NCI-H1436 treated with DMSO at 0.1 percent for 48 hours (cell line): ENCODE data around the gene COG5.

Source experiments
- DNase-seq: peaks from one replicate; lab custom pipeline; 2025; lab: John Stamatoyannopoulos, UW

The COG5 gene

DNA sequence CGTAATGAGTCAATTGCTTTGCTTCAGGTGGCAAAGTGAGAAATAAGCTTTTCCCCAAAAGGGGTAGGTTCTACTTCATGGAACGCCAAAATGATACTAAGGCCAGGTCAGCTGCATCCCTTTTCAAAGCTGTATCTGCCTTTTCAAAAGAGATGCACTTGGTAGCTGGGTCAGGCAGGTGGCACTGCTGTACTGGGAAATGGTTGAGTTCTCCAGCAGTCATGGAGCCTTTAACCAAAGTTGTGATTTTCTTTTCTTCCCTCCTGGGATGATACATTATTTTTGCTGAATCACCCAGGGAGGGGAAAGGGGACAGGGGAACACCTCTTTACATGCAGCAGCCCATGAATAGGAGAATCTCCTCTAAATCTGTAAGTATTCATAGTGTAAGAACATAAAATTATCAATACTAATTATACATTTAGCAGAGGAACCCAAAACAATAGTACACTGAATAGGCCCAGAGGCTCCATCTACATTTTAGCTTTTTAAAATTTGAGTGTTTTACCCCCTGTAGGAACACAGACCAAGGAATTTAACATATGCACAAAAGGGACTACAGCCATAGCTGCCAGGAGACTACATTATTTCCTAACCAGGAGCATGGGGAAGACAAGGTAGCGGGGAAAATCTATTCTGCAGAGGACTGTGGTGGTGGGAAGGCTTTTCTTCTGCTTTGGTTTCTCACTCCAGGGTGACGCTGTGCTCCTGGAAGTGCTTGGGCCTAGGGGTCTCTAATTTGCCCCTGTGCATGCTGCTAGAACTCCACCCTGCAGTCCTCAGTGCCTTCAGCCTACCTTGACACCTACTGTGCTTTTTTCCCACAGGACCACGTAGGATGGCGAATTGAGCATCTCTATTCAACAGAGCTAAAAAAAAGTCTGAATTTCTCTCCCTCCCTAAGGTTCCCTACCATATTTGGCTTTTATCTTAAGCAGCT lies 100.3 kb downstream of the COG5 start:
- no peak for DNase-seq

DNA sequence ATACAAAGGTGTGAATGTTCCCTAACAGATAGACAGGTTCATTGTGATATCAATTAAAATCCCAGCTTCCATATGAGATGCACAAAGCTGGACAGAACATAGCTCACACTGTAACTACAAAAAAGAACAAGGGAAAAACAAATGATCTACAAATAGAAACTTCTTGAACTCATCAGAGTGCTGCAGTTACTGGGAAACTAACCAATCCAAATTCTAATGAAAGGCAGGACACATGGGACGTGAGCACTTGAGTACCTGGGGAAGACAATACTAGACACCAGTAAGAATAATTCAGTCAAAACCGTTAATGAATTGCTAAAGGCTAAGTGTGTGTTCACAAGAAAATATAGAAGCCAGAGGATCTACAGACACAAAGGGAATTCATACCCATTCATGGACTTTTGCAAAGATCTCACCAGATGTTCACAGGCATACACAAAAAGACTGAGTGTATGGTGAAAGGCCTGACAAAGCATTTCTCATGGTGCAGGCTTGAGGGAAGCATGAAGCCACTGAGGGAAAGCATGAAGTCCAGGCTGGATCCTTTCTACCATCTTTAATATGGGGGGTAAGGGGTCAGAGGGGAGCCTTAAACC lies 101.7 kb downstream of the COG5 start:
- no peak for DNase-seq

DNA sequence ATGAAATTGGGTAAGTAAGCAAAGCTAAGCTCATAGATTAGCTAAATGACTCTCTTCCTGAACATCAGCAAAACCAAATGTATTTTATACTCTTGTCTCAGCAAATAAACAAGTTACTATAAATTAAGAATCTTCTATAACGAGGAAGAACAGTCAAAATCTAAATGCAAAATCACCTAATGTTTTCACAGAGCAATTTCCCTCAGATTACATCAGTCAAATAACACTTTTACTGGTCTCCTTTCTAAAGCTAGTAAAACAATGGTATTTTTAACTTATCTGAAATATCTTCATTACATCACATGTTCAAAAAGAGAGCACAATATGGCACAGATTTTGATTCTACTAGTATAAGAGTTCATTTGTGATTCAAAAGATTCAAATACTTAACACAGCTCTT lies 110.3 kb downstream of the COG5 start:
- DNase-seq, result no peak

DNA sequence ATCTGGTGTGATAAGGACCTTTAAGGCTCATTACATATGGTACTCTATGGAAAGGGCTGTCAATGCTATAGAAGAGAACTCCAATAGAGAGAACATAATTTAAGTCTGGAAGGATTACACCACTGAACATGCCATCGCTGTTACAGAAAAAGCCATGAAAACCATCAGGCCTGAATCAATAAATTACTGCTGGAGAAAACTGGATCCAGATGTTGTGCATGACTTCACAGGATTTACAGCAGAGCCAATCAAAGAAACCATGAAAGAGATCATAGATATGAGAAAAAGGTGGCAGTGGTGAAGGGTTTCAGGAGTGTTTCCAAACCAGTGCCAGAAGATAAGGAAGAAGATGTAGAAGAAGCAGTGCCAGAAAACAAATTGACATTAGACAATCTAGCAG lies 112.8 kb downstream of the COG5 start:
- DNase-seq, result no peak

DNA sequence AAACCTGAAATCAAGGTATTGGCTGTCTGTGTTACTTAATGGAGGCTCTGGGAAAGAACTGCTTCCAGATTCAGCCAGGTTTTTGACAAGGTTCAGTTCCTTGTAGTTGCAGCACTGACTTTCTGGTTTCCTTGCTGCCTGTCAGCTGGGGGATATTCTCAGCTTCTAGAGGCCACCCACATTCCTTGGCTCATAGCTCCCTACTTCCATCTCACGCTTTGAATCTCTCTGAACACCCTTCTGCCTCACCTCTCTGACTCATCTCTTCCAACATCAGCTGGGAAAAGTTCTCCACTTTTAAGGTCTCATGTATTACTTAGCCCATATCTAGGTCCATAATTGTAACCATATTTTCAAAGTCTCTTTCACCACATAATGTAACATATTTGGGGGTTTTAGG lies 116.7 kb downstream of the COG5 start:
- DNase-seq, result no peak

DNA sequence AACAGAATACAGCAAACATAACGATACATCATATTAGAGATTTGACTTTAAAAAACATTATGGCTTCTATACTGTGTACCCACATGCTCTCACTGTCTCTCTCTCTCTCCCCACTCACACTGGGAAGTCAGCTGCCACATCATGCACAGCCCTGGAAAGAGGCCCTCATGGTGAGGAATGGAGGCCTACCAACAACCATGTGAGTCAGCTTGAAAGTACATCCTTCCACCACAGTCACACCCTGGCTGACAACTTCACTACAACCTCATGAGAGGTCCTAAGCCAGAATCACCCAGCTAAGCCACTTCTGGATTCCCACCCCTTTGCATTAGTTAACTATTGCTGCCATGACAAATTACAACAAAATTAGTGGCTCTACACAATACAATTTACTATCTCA lies 117.2 kb downstream of the COG5 start:
- no peak for DNase-seq

DNA sequence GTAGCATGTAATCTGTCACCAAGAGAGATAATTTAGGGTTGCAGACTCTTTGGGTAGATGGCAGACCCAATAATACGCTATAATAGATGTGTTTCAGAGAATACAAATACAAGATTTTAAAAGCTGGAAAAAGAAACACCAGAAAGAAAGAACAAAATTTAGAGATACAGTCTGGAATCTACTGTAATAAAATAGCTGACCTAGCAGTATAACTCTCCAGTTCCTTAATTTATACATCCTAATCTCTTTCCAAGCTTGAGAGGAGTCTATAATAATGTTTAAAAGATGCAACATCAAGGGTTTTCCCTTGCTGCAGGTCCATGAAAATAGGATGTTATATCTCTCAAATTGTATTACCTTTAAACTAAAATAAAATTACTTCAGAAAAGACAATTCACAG lies 121.0 kb downstream of the COG5 start:
- DNase-seq, result no peak

DNA sequence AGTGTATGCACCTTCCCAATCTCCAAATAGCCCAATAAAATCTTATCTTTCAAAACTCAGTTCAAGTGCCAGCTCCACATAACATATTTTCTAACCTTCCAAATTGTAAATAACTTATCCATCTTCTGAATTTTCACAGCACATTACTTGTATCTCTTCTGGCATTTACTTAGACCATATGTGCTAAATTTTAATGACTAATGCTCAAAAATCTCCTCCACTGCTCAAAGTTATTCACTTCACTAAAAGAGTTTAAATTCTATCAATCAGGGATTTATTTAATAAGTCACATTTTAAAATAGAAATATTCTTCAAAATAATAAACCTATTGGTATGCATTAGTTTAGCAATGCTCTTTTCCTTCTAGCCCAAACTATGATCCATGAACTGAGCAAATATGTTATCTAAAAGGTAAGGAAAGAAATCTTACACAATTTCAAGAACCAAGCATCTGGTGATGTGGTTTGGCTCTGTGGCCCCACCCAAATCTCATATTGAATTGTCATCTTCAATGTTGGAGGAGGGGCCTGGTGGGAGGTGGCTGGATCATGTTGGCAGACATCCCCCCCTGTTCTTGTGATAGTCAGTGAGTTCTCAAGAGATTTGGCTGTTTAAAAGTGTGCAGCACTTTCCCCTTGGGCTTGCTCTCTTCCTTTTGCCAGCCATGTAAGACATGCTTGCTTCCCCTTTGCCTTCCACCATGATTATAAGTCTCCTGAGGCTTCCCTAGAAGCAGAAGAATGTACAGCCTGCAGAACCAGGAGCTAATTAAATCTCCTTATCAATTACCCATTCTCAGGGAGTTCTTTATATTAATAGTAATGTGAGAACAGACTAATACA lies 121.9 kb downstream of the COG5 start:
- DNase-seq, result no peak

DNA sequence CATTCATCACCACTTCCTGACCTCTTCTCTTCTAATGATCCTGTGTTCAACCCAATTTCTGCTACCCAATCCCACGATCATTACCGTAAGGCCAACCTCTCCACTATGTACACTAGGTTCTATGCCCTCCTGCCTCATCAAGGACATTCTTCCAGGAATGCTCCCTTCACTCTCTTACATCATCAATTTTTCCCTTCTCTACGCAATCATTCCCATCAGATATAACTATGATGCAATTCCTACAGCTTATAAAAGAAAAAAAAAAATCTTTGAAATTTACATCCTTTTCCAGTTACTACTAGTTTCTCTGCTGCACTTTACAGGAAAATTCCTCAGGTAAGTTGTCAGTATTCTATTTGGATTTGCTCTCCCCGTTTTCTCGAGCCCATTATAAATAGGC lies 124.7 kb downstream of the COG5 start:
- DNase-seq, result no peak

DNA sequence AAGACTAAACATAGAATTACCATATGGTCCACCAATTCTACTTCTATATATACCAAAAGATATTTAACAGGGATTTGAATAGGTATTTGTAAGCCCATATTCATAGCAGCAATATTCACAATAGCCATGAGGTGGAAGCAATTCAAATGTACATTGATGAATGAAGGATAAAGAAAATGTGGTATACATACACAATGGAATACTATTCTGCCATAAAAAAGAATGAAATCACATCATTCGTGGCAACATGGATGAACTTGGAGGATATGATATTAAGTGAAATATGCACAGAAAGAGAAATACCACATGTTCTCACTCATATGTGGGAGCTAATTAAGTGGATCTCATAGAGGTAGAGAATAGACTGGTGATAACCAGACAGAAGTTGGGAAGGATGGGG lies 128.0 kb downstream of the COG5 start:
- no peak for DNase-seq

DNA sequence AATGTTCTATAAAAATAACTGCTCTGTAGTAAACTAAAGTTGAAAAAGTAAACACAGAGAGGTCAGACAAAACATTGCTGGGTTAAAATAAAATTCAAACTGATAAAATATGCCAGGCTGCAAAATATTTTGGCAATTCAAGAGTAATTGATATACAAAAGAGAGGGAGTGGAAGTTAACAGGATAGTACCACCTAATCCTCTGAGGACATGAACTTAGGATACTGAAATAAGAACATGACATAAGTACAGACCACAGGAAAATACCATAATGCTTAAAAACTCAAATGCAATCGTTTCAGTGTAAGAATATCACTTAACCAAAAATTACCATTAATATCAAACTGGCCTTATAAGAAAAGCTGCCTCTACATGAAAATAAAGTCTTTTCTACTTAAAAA lies 131.5 kb downstream of the COG5 start:
- DNase-seq, result no peak

DNA sequence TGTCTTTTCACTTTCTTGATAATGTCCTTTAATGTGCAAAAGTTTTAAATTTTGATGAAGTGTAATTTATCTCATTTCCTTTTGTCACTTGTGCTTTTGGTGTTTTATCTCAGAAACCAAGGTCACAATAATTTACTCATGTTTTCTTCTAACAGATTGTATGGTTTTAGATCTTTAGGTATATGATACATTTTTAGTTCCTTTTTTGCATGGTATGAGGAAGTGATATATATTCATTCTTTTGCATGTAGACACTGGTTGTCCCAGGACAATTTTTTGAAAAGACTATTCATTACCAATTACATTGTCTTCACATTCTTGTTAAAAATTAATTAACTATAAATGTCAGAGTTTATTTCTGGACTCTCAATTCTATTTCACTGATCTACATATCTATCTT lies 133.7 kb downstream of the COG5 start:
- DNase-seq, result no peak

DNA sequence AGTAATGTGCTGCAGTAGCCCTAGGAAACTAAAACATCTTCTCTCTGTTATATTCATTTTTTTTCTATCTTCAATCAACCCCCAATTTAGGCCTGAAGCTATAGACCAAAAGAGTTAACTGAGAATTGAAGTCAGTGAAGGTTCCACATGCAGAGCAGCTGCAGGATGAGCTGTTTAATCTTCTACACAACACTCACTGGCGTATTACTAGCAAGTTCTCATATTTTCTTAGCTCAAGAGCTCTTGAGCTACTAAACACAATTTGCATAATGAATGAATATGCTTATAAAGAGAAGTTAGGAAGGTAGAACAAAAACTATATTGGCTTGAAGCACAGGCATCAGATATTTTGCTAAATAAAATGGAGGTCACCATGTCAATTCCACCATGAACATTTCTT lies 135.1 kb downstream of the COG5 start:
- DNase-seq, result no peak

DNA sequence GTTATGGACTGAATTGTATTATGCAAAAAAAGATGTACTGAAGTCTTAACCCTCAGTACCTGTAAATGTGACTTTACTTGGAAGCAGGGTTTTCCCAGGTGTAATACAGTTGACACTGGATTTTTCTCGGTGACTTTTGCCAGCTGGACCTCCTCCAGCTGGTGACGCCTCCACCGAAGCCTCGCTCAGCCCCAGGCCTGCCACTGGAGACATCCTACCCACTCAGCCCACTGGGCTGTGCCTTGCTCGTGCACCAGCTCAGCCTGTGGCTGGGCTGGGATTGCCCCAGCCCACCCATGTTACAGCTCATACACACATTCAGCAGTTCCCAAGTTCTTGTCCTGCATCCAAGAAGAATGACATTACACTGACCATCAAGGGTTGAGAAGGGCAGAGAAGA lies 136.3 kb downstream of the COG5 start:
- no peak for DNase-seq

DNA sequence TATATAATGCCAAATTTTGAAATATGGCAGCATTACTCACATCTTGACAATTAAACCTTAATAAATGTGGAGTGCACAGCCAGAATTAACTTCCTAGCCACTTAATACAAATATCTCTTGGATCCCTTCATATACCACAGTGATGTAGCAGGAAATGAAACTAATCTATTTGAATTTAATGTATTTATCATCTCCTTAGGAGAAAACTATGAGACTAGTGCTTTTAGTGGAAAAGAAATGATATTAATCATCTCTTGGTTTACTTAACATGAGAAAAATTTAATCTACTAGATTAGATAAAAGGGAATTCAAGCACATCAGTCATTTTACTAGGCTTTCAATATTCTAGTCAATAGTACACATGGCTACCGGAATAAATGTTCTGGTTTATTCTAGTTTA lies 149.5 kb downstream of the COG5 start:
- DNase-seq, result no peak

DNA sequence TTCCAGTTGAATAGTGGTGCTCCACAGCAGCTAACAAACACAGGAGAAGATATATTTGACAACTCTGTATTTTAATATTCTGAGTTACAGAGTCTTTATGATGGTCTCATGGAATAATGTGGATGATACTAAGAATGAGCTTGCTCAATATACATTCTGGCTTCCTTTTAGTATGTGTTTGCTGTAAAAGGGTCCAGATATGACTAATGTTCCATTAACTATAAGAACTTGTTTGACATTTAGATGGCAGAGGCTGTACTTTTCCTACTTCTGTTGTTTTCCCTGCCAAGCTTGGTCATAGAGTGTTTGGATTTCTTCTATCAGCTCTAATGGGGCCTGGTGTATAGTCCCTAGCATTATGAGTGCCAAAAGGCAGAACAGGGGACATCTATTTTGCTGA lies 155.4 kb downstream of the COG5 start:
- DNase-seq, result no peak

DNA sequence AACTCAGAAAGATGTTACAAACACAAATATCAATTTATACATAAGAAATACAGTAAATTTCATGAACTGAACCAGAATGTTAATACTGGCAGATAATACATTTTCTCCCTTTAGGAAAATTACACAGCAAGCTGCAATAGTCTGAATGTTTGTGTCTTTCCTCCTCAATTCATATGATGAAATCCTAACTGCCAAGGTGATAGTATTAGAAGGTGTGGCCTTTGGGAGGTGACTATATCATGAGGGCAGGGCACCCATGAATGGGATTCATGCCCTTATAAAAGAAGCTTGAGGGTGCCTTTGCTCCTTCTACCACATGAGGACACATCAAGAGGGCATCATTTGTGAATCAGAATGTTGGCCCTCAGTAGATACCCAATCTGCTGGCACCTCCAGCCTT lies 158.2 kb downstream of the COG5 start:
- DNase-seq, result no peak

DNA sequence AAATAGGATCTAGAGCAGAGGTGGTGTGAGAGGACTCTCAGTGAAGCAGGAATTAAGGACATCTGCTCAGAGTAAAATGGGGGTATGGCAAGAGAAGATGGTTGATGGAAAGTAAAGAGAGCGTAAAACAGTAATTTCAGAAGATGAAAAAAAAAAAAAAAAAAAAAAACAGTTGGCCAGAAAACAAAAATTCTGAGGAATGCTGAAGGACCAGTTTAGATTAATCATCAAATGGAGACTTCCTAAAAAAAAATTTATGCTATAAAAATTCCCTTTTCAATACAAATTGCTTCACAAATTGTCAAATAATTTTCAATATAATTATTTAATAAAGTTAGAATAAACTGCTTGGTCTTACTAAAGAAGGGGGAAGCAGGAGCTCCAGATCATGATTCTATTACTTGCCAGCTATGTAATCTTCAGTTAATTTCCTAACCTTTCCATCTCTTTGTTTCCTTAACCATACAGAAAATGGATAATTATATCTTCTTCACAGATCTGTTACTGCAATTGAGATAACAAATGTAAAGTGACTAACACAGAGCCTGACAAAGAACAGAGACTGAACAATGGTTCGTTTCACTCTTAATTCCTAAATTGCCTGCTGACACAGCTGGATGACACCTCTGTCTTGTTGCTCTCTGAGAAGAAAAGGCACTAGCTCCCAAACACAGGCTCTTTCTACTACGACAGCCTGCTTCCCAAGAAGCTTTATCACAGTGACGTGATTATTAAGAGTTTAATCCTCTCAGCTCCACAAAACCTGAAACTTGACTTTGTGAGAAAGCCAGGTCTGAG lies 158.8 kb downstream of the COG5 start:
- no peak for DNase-seq

DNA sequence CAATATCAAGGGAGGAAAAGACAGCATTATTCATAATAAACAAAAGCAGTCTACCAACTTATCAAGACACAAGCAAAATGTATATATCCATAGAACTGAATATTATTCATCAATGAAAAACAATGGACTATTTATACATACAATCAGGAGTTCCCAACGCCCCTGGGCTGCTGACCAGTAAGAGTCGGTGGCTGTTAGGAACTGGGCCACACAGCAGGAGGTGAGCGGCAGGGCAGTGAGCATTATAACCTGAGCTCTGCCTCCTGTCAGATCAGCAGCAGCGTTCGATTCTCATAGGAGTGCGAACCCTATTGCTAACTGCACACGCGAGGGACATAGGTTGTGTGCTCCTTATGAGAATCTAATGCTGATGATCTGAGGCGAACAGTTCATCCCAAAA lies 165.6 kb downstream of the COG5 start:
- no peak for DNase-seq

DNA sequence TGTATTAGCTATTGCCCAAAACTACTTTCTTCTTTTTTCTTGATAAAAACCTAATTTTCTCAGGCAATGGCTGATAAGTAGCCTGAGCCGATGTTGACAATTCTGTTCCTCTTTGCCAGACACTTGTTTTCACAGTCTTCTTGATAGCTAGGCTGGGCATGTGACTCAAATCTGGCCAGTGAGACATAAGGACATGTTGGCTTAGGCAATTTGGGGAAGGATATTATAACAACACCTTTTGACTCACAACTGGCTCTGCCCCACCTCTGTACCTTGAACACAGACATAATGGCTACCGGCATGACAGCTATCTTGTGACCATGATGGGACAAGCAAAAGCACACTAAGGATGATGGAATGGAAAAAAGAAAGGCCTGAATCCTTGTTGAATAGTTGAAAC lies 166.7 kb downstream of the COG5 start:
- no peak for DNase-seq

DNA sequence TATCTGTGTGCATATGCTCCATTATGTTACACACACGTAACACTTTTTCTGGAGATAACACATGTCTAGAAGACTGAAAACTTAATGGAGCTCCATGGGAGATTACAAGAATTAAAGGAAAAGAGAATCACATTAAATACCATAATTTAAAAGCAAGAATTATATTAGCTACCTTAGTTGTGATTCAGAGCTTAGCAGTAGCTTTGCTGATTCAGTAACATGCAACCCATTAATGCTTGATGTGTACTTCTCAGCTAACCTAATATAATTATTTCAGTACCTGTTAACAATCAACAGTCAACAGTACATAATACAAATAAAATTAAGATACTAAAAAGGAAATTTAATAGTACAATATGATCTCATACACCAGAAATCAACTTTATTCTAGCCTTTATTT lies 167.6 kb downstream of the COG5 start:
- no peak for DNase-seq

DNA sequence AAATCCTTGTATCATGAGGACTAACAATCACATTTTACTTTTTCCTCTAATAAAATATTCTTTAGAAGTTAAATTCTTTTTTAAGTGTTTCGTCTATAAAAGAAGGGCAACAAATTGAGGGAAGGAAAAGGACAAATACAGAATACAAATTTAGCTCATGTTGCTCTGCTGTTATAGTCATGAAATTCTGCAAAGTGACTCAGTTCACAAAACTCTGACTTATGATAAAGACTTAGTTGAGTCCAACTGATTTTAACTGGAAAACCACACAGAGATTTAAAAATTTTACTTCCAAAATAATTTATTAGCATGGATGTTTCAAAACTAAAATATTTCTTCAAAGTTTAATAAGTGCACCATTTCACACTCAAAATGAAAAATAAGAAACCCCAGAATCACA lies 168.9 kb downstream of the COG5 start:
- DNase-seq, result no peak
